ENCODE data around the gene ESYT3.

- TF ChIP-seq CTCF (conservative IDR thresholded peaks at IDR 0.05 in 1 of 2, IDR thresholded peaks at IDR 0.05 in 1 of 2; ENCODE audit: low read depth in 1 of 2, low read length in 2 of 2) (no peak), EZH2 (IDR thresholded peaks at IDR 0.05; ENCODE audit: low read length, missing control alignments) (no peak)
These were observed 2.9 kb downstream of the ESYT3 start for GRCh38 chr3:138437281-138437680.

Data from fibroblast of lung (primary cell).